IMR-90 (cell line): Measurements from ENCODE around the gene STT3A. TPM values are rescaled to one million over a fixed set of nuclear protein-coding genes. Genes with fewer than 3 reads are reported as not detected.

ENCODE experiments used
- ATAC-seq: fragments of 200-7000 bp; cut with Tn5 transposase; 2 replicates; pipeline ENCODE4 v1.9.1; 2020; ENCODE audit warnings: low read depth, mild to moderate bottlenecking, moderate library complexity
- BruUV-seq: library from RNA; stranded (reverse); fragments of 400-500 nt; replicated peaks from 2 replicates; lab custom pipeline; 2021; lab: Mats Ljungman, UMichigan
- CTCF ChIA-PET: fragments of 300-600 bp; formaldehyde crosslinking; extraction: SDS; loops from one replicate; lab custom pipeline; 2021; ENCODE audit warnings: antibody characterized with exemption; lab: Yijun Ruan, JAX
- POLR2A ChIA-PET: fragments of 300-600 bp; sonication (Branson Sonifier 250); formaldehyde crosslinking; loops from one replicate; lab custom pipeline; 2022; ENCODE audit warnings: antibody characterized with exemption; ENCODE audit not compliant: unreplicated experiment; lab: Charles Lee
- DNase-seq: peaks from one replicate; pipeline ENCODE4 v3.0.0; 2013
- H2AFZ ChIP-seq: replicated peaks from 2 replicates; pipeline ENCODE3; 2013; ENCODE audit warnings: low read length, mild to moderate bottlenecking; ENCODE audit not compliant: poor library complexity
- H2AK5ac ChIP-seq: 2 replicates; pipeline ENCODE4 v1.6.1; 2013; ENCODE audit warnings: low read depth, low read length, inconsistent platforms
- H2AK9ac ChIP-seq: replicated peaks from 2 replicates; pipeline ENCODE3; 2013; ENCODE audit warnings: mild to moderate bottlenecking, low read depth, low read length, moderate library complexity; ENCODE audit not compliant: poor library complexity
- H2BK120ac ChIP-seq: 2 replicates; pipeline ENCODE4 v1.6.1; 2013; ENCODE audit warnings: low read depth, low read length, inconsistent platforms
- H2BK15ac ChIP-seq: 3 replicates; pipeline ENCODE4 v1.6.1; 2013; ENCODE audit warnings: low read depth, low read length, inconsistent platforms
- H2BK20ac ChIP-seq: 2 replicates; pipeline ENCODE4 v1.6.1; 2013; ENCODE audit warnings: low read depth, mild to moderate bottlenecking, inconsistent platforms, low read length, moderate library complexity
- H2BK5ac ChIP-seq: 2 replicates; pipeline ENCODE4 v1.6.1; 2013; ENCODE audit warnings: mild to moderate bottlenecking, low read depth, low read length, inconsistent platforms; ENCODE audit not compliant: poor library complexity, severe bottlenecking
- H3K14ac ChIP-seq: replicated peaks from 2 replicates; pipeline ENCODE4 v1.6.1; 2013; ENCODE audit warnings: low read depth, low read length, inconsistent platforms
- H3K18ac ChIP-seq: 2 replicates; pipeline ENCODE4 v1.6.1; 2013; ENCODE audit warnings: low read depth, low read length, control low read depth
- H3K23ac ChIP-seq: 2 replicates; pipeline ENCODE4 v1.6.1; 2013; ENCODE audit warnings: low read depth, low read length, inconsistent platforms
- H3K27ac ChIP-seq: 2 replicates; pipeline ENCODE4 v1.5.1; 2013; ENCODE audit warnings: mild to moderate bottlenecking, control low read depth, low read length; ENCODE audit not compliant: insufficient read depth
- H3K27me3 ChIP-seq: 2 replicates; pipeline ENCODE4 v1.6.1; 2013; ENCODE audit warnings: low read length; ENCODE audit not compliant: control insufficient read depth, insufficient read depth
- H3K36me3 ChIP-seq: 2 replicates; pipeline ENCODE4 v1.6.1; 2013; ENCODE audit warnings: low read length, mixed read lengths; ENCODE audit not compliant: control insufficient read depth, insufficient read depth
- H3K4ac ChIP-seq: 2 replicates; pipeline ENCODE4 v1.6.1; 2013; ENCODE audit warnings: low read depth, low read length, inconsistent platforms
- H3K4me1 ChIP-seq: 2 replicates; pipeline ENCODE4 v1.6.1; 2013; ENCODE audit warnings: low read length, mixed read lengths; ENCODE audit not compliant: control insufficient read depth, insufficient read depth
- H3K4me2 ChIP-seq: 2 replicates; pipeline ENCODE4 v1.6.1; 2013; ENCODE audit warnings: low read depth, mild to moderate bottlenecking, control low read depth, low read length, moderate library complexity
- H3K4me3 ChIP-seq: 2 replicates; pipeline ENCODE4 v1.5.1; 2013; ENCODE audit warnings: low read depth, mild to moderate bottlenecking, control low read depth, low read length, moderate library complexity; ENCODE audit not compliant: insufficient read depth
- H3K56ac ChIP-seq: 2 replicates; pipeline ENCODE4 v1.6.1; 2013; ENCODE audit warnings: low read length, inconsistent platforms; ENCODE audit not compliant: insufficient read depth; ENCODE audit errors: extremely low read depth
- H3K79me1 ChIP-seq, 2 experiments: 2 replicates each; pipeline ENCODE4 v1.6.1; 2013; ENCODE audit warnings: low read length in 2 of 2, inconsistent platforms in 1 of 2, low read depth in 1 of 2
- H3K9ac ChIP-seq: 2 replicates; pipeline ENCODE4 v1.6.1; 2013; ENCODE audit warnings: low read depth, low read length, control low read depth
- H3K9me1 ChIP-seq: 2 replicates; pipeline ENCODE4 v1.6.1; 2013; ENCODE audit warnings: low read length, inconsistent platforms; ENCODE audit not compliant: insufficient read depth
- H3K9me3 ChIP-seq: 2 replicates; pipeline ENCODE4 v1.6.1; 2013; ENCODE audit warnings: low read length; ENCODE audit not compliant: control insufficient read depth, insufficient read depth
- H4K20me1 ChIP-seq: 2 replicates; pipeline ENCODE4 v1.6.1; 2013; ENCODE audit warnings: low read length, inconsistent platforms; ENCODE audit not compliant: insufficient read depth
- H4K5ac ChIP-seq: 2 replicates; pipeline ENCODE4 v1.6.1; 2013; ENCODE audit warnings: mild to moderate bottlenecking, low read depth, low read length, control low read depth
- H4K8ac ChIP-seq, 2 experiments: 2 replicates each; pipeline ENCODE4 v1.6.1; 2013; ENCODE audit warnings: low read depth in 2 of 2, low read length in 2 of 2, control low read depth in 1 of 2, inconsistent platforms in 1 of 2
- H4K91ac ChIP-seq: 2 replicates; pipeline ENCODE4 v1.6.1; 2013; ENCODE audit warnings: low read depth, low read length, inconsistent platforms; ENCODE audit not compliant: insufficient read depth
- BHLHE40 ChIP-seq: fragments of 150-350 bp; IDR thresholded peaks from 2 replicates; pipeline ENCODE4 v1.6.1; 2016; ENCODE audit warnings: mild to moderate bottlenecking, low read depth, low read length
- CEBPB ChIP-seq: IDR thresholded peaks from 2 replicates; pipeline ENCODE4 v1.6.1; 2012; ENCODE audit warnings: low read depth, low read length, improper control_type of control experiment
- CHD1 ChIP-seq: IDR thresholded peaks from 2 replicates; pipeline ENCODE4 v1.6.1; 2012; ENCODE audit warnings: low read depth, low read length, improper control_type of control experiment
- ELK1 ChIP-seq: fragments of 150-350 bp; IDR thresholded peaks from 2 replicates; pipeline ENCODE4 v1.6.1; 2016; ENCODE audit warnings: low read depth, mild to moderate bottlenecking, low read length, moderate library complexity, borderline replicate concordance
- MAFK ChIP-seq: IDR thresholded peaks from 2 replicates; pipeline ENCODE4 v1.6.1; 2012; ENCODE audit warnings: low read depth, low read length, improper control_type of control experiment
- MAZ ChIP-seq: IDR thresholded peaks from 2 replicates; pipeline ENCODE4 v1.6.1; 2012; ENCODE audit warnings: low read depth, mild to moderate bottlenecking, low read length, improper control_type of control experiment, moderate library complexity, borderline replicate concordance
- MXI1 ChIP-seq: IDR thresholded peaks from 2 replicates; pipeline ENCODE4 v1.6.1; 2012; ENCODE audit warnings: low read depth, mild to moderate bottlenecking, low read length, moderate library complexity, borderline replicate concordance
- NFE2L2 ChIP-seq: fragments of 150-350 bp; IDR thresholded peaks from 2 replicates; pipeline ENCODE4 v1.6.1; 2016; ENCODE audit warnings: low read depth, mild to moderate bottlenecking, low read length
- POLR2A ChIP-seq: IDR thresholded peaks from 2 replicates; pipeline ENCODE4 v1.6.1; 2012; ENCODE audit warnings: mild to moderate bottlenecking, low read depth, low read length
- RAD21 ChIP-seq: IDR thresholded peaks from 2 replicates; pipeline ENCODE4 v1.6.1; 2012; ENCODE audit warnings: low read length, improper control_type of control experiment
- RCOR1 ChIP-seq: IDR thresholded peaks from 2 replicates; pipeline ENCODE4 v1.6.1; 2012; ENCODE audit warnings: mild to moderate bottlenecking, low read length, improper control_type of control experiment; ENCODE audit not compliant: insufficient replicate concordance
- RFX5 ChIP-seq: IDR thresholded peaks from 2 replicates; pipeline ENCODE4 v1.8.0; 2012; ENCODE audit warnings: low read depth, mild to moderate bottlenecking, low read length, moderate library complexity
- USF2 ChIP-seq: fragments of 150-350 bp; IDR thresholded peaks from 2 replicates; pipeline ENCODE4 v1.6.1; 2017; ENCODE audit warnings: mild to moderate bottlenecking, antibody characterized with exemption, low read length, low read depth
- WGBS, 2 experiments: methylation state at CpG; one replicate each; pipeline versions ENCODE4 v1.1.5 to v1.1.7; 2013; ENCODE audit warnings: missing lambda C conversion rate in 2 of 2; ENCODE audit not compliant: insufficient read length in 1 of 2; ENCODE audit errors: extremely low coverage in 2 of 2; 5-methylcytosine and 5-hydroxymethylcytosine counted together
- dilution Hi-C: fragments of 300-500 bp; cut with HindIII; formaldehyde crosslinking; loops from one replicate; pipeline ENCODE4 v1.14.3; 2018; ENCODE audit warnings: low sequenced_read_pairs; ENCODE audit not compliant: unreplicated experiment
- in situ Hi-C: fragments of 300-500 bp; cut with MboI; formaldehyde crosslinking; loops from 3 replicates; pipeline ENCODE4 v1.14.3; 2019; ENCODE audit warnings: low sequenced_read_pairs, inconsistent platforms, mixed read lengths
- intact Hi-C: fragments of 100-400 bp; cut with micrococcal nuclease; formaldehyde crosslinking; loops from 2 replicates; pipeline ENCODE4 v1.10.0; 2022
- polyA plus RNA-seq, 3 experiments: library from polyadenylated mRNA; depleted of rRNA; stranded (reverse); fragments of >200 nt; gene quantifications; 2 replicates each; pipeline ENCODE4 v1.2.3, GENCODE V29; 2012; ENCODE audit warnings: low replicate concordance in 1 of 3
- total RNA-seq: library from RNA; depleted of rRNA; stranded (reverse); fragments of >200 nt; gene quantifications from 2 replicates; pipeline ENCODE4 v1.2.3, GENCODE V29; 2012
- TF ChIP-seq, protein P1 (sequence below): conservative IDR thresholded peaks from 2 replicates; pipeline ENCODE4 v1.5.1; 2012; ENCODE audit warnings: mild to moderate bottlenecking, low read depth, low read length, improper control_type of control experiment

STT3A gene
- total and polyA plus RNA-seq, 2 of the 4 experiments (the other 2 are of a cell fraction) = 180 to 387 TPM

- BruUV-seq = no TSS peak
- Histone ChIP-seq H2AK5ac (peak overlapping the region; percentile 76; the same call in 1 of the 2 replicates), H3K9ac (peak overlapping the region; percentile 92), H3K56ac (peak overlapping the region; percentile 96), H3K79me1 (peaks cover 11 to 48% of the 10 kb centered on the region in 2 experiments; a peak in 3 of 4 replicates), H2AFZ (peak overlapping the region; percentile 98), H4K8ac (peak overlapping the region; percentile 91 to 99), H3K4ac (peak overlapping the region; percentile 98), H2BK15ac (no peak overlapping the region; the same call in 2 of the 3 replicates), H3K9me1 (0 out of 2 replicates have a peak, but pooled peaks cover 2% of the 10 kb centered on the region), H3K4me3 (peak overlapping the region; percentile 72), H3K4me1 (peaks cover 8% of the 10 kb centered on the region), H4K20me1 (no peaks in the 10 kb centered on the region), H3K18ac (peak overlapping the region; percentile 90), H3K14ac (peak overlapping the region; percentile 99), H2BK5ac (peak overlapping the region; percentile 97), H3K9me3 (no peaks in the 10 kb centered on the region), H2AK9ac (peak overlapping the region; percentile 99), H3K36me3 (peaks cover 3% of the 10 kb centered on the region), H4K91ac (peak overlapping the region; percentile 96), H3K27me3 (no peaks in the 10 kb centered on the region), H3K23ac (peak overlapping the region; percentile 95), H2BK120ac (peak overlapping the region; percentile 94), H3K4me2 (peak overlapping the region; percentile 95), H2BK20ac (peak overlapping the region; percentile 57), H4K5ac (peak overlapping the region; percentile 91), H3K27ac (peak overlapping the region; percentile 95)
- intact Hi-C loops (loop anchor here (1.0 to 2.0 kb wide), 2 partner anchors 49 to 249 kb away; no protein-coding TSS in a partner anchor), dilution Hi-C loops (no loop called here), in situ Hi-C loops (loop anchor here (10.0 kb wide), 1 partner anchor 249 kb away; no protein-coding TSS in a partner anchor)
- peak; percentile 85 for DNase-seq
- 1% methylated on average over 25 of the region's 51 CpGs; no CpG with 5 or more reads in 1 of the 2 experiments for WGBS, 2 experiments
- ATAC-seq = peak; percentile 73
- ChIA-PET CTCF (no interaction called here), POLR2A (interaction anchor here (1.2 kb wide), 1 partner anchor 277 kb away, joined by 4 read pairs; the partner anchor contains the start of gene PUS3)
- peak; percentile 78 for TF ChIP-seq POLR2A
- no peak for TF ChIP-seq RAD21
- no peak for TF ChIP-seq MAFK
- no peak for TF ChIP-seq RCOR1
- no peak for TF ChIP-seq CEBPB
- no peak for TF ChIP-seq NFE2L2
- TF ChIP-seq RFX5 = no peak
- TF ChIP-seq, protein P1, sequence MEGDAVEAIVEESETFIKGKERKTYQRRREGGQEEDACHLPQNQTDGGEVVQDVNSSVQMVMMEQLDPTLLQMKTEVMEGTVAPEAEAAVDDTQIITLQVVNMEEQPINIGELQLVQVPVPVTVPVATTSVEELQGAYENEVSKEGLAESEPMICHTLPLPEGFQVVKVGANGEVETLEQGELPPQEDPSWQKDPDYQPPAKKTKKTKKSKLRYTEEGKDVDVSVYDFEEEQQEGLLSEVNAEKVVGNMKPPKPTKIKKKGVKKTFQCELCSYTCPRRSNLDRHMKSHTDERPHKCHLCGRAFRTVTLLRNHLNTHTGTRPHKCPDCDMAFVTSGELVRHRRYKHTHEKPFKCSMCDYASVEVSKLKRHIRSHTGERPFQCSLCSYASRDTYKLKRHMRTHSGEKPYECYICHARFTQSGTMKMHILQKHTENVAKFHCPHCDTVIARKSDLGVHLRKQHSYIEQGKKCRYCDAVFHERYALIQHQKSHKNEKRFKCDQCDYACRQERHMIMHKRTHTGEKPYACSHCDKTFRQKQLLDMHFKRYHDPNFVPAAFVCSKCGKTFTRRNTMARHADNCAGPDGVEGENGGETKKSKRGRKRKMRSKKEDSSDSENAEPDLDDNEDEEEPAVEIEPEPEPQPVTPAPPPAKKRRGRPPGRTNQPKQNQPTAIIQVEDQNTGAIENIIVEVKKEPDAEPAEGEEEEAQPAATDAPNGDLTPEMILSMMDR = no peak
- TF ChIP-seq ELK1 = no peak
- no peak for TF ChIP-seq BHLHE40
- TF ChIP-seq CHD1 = no peak; the same call in 1 of the 2 replicates
- peak; percentile 46; the same call in 1 of the 2 replicates for TF ChIP-seq MAZ
- TF ChIP-seq USF2 = peak; percentile 22; the same call in 1 of the 2 replicates
- peak; percentile 82 for TF ChIP-seq MXI1
Measured at GRCh38 chr11:125625630-125626287, 33.1 kb downstream of the STT3A start.
